Measurements from ENCODE around the gene FAM53A.

- TF ChIP-seq CTCF (tag by site-specific recombination; IDR thresholded peaks at IDR 0.05) (no peak), ZNF155 (tag by site-specific recombination; IDR thresholded peaks at IDR 0.05) (no peak), ZBTB10 (tag by site-specific recombination; IDR thresholded peaks at IDR 0.05) (no peak), PBX3 (CRISPR knock-in tag; IDR thresholded peaks at IDR 0.05) (no peak), ZNF423 (tag by site-specific recombination; IDR thresholded peaks at IDR 0.05) (no peak), ZNF777 (tag by site-specific recombination; IDR thresholded peaks at IDR 0.05; ENCODE audit: borderline replicate concordance) (no peak)
- TF ChIP-seq, protein P1, sequence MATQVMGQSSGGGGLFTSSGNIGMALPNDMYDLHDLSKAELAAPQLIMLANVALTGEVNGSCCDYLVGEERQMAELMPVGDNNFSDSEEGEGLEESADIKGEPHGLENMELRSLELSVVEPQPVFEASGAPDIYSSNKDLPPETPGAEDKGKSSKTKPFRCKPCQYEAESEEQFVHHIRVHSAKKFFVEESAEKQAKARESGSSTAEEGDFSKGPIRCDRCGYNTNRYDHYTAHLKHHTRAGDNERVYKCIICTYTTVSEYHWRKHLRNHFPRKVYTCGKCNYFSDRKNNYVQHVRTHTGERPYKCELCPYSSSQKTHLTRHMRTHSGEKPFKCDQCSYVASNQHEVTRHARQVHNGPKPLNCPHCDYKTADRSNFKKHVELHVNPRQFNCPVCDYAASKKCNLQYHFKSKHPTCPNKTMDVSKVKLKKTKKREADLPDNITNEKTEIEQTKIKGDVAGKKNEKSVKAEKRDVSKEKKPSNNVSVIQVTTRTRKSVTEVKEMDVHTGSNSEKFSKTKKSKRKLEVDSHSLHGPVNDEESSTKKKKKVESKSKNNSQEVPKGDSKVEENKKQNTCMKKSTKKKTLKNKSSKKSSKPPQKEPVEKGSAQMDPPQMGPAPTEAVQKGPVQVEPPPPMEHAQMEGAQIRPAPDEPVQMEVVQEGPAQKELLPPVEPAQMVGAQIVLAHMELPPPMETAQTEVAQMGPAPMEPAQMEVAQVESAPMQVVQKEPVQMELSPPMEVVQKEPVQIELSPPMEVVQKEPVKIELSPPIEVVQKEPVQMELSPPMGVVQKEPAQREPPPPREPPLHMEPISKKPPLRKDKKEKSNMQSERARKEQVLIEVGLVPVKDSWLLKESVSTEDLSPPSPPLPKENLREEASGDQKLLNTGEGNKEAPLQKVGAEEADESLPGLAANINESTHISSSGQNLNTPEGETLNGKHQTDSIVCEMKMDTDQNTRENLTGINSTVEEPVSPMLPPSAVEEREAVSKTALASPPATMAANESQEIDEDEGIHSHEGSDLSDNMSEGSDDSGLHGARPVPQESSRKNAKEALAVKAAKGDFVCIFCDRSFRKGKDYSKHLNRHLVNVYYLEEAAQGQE (tag by site-specific recombination; IDR thresholded peaks at IDR 0.05), result no peak
Measured at GRCh38 chr4:1715002-1715758, 31.1 kb upstream of the FAM53A start.

All from HEK293 (cell line).